Kidney epithelial cell (primary cell): Measurements from ENCODE around the gene SERPIND1. TPM values are rescaled to one million over a fixed set of nuclear protein-coding genes. Genes with fewer than 3 reads are reported as not detected.

ENCODE experiments used
- DNase-seq: peaks from one replicate; pipeline ENCODE4 v3.0.0-alpha.2; 2010; ENCODE audit warnings: low read depth
- H3K27me3 ChIP-seq: 2 replicates; pipeline ENCODE4 v1.6.0; 2011; ENCODE audit warnings: low read length; ENCODE audit not compliant: control insufficient read depth, insufficient read depth
- H3K36me3 ChIP-seq: 2 replicates; pipeline ENCODE4 v1.5.1; 2011; ENCODE audit warnings: low read length; ENCODE audit not compliant: control insufficient read depth, insufficient read depth
- H3K4me3 ChIP-seq: 2 replicates; pipeline ENCODE4 v1.5.1; 2011; ENCODE audit warnings: low read depth, mild to moderate bottlenecking, control low read depth, low read length
- total RNA-seq: library from RNA; depleted of rRNA; stranded (reverse); fragments of >200 nt; gene quantifications from 2 replicates; pipeline ENCODE4 v1.2.3, GENCODE V29; 2015
- TF ChIP-seq, protein P1 (sequence below): IDR thresholded peaks from 2 replicates; pipeline ENCODE4 v1.5.1; 2011; ENCODE audit warnings: mild to moderate bottlenecking, moderate library complexity, low read length, control low read depth, inconsistent platforms; ENCODE audit not compliant: insufficient read depth, poor library complexity, severe bottlenecking

SERPIND1 gene
- total RNA-seq, 1 donor from 2014 or later: not detected

DNA sequence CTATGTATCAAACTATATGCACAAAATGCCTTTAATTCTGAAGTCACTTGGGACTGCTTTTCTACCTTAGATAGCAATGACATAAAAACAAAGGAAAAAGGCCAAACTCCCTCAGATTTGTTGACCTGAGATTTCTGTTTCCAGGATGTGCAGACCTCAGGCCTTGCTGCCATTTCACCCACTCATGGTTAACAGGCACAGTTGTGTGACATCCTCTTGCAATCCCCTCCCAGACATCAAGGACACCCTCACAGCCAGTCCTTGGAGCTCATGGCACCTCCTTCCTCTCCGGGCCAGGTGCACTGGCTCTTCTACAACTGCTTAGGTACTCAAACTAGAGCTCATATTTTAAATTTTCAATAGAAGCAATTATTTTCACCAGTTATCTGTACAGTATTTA is 37.3 kb downstream of the SERPIND1 start:
- Histone ChIP-seq H3K4me3 (no peak overlapping the region), H3K36me3 (peaks cover 1% of the 10 kb centered on the region), H3K27me3 (no peaks in the 10 kb centered on the region)
- TF ChIP-seq, protein P1, sequence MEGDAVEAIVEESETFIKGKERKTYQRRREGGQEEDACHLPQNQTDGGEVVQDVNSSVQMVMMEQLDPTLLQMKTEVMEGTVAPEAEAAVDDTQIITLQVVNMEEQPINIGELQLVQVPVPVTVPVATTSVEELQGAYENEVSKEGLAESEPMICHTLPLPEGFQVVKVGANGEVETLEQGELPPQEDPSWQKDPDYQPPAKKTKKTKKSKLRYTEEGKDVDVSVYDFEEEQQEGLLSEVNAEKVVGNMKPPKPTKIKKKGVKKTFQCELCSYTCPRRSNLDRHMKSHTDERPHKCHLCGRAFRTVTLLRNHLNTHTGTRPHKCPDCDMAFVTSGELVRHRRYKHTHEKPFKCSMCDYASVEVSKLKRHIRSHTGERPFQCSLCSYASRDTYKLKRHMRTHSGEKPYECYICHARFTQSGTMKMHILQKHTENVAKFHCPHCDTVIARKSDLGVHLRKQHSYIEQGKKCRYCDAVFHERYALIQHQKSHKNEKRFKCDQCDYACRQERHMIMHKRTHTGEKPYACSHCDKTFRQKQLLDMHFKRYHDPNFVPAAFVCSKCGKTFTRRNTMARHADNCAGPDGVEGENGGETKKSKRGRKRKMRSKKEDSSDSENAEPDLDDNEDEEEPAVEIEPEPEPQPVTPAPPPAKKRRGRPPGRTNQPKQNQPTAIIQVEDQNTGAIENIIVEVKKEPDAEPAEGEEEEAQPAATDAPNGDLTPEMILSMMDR: no peak
- DNase-seq: no peak

DNA sequence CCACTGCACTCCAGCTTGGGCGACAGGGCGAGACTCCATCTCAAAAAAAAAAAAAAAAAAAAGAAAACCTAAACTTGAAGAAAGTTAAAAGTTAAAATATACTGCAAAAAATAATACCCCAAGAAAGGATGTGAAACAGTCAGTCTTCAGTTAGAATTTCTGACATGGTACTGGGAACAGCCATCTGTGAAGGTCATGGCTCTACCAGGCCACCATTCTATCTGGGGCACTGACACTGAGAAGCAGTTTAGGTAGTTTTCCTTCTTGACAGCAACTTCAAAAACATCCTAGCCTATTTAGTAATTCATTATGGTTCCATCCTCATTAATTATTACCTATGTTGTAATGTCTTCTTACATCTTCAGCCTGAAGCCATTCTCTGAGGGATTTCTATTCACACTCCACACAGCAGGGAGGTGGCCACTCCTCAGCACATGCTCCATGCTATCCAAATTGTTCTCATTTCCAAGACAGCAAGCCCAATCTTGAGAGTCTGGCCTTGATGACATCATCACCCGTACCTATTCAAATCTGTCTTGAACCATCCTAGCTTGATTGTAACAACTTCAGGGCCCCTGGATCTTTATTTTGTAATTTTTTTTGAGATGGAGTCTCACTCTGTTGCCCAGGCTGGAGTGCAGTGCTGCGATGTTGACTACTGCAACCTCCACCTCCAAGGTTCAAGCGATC is 38.2 kb downstream of the SERPIND1 start:
- no peak for DNase-seq
- Histone ChIP-seq H3K4me3 (no peak overlapping the region), H3K36me3 (peaks cover 1% of the 10 kb centered on the region), H3K27me3 (no peaks in the 10 kb centered on the region)
- TF ChIP-seq, protein P1: no peak

DNA sequence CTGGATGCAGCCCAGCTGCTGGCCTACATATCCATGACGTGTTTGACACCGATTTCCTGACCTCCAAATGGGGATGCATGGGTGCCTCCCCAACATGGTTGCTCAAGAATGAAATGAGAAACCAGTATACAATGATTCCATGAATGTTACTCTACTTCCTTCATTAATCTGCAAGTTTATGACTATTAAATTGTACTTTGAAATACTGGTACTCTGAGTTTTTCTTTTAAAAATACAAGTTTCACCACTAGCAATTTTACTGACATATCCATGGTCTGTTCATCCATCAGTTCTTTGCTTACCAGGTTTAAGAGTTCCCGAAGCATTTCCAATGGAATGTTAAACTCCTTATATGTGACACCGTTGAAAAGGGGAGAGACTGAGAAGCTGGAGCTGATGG is 39.1 kb downstream of the SERPIND1 start:
- TF ChIP-seq, protein P1: no peak
- peaks cover 1% of the 10 kb centered on the region for H3K36me3 ChIP-seq
- H3K27me3 ChIP-seq: no peaks in the 10 kb centered on the region
- no peak overlapping the region for H3K4me3 ChIP-seq
- no peak for DNase-seq

DNA sequence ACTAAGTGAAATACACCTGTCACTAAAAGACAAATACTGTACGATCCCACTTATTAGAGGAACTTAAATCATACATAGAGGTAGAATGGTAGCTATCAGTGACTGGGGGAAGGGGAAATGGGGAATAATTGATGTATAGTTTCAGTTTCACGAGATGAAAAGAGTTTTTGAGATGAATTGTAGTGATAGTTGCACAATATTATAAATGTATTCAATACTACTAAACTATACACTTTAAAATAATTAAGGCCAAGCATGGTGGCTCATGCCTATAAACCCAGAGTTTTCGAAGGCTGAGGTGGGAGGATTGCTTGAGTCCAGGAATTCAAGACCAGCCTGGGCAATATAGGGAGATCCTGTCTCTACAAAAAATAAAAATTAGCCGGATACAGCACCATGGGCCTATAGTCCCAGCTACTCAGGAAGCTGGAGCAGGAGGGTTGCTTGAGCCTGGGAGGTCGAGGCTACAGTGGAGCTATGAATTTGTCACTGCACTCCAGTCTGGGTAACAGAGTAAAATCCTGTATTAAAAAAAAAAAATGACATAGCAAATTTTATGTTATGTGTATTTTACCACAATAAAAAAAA is 40.4 kb downstream of the SERPIND1 start:
- H3K36me3 ChIP-seq: peaks cover 1% of the 10 kb centered on the region

DNA sequence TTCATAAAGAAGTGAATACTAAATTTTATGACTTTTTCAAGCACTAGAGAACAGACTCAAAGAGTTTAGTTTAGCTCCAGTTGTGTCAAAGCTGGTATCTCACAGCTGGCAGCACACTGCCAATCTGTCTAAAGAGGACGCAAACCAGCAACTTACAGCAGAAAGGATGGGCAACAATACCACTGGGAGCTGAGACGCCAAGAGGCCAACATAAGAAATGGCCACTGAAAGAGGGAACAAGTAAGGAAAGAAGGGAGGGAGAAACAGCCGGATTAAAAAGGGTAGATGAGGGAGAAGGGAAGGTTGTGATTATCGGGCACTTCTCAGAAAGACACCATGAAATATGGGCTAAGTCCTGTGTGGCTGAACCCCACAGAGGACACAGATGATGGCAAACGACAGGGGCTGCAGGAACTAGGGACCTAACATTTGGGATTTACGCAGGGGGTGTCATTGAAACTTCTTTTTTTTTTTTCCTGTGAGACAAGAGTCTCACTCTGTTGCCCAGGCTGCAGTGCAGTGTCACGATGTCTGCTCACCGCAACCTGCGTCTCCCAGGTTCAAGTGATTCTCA is 41.7 kb downstream of the SERPIND1 start:
- Histone ChIP-seq H3K36me3 (peaks cover 1% of the 10 kb centered on the region), H3K4me3 (no peak overlapping the region), H3K27me3 (no peaks in the 10 kb centered on the region)
- TF ChIP-seq, protein P1: no peak
- DNase-seq: no peak

More for the DNA sequence above, 40.4 kb downstream of the SERPIND1 start:
- H3K4me3 ChIP-seq: no peak overlapping the region
- no peak for DNase-seq
- no peaks in the 10 kb centered on the region for H3K27me3 ChIP-seq
- TF ChIP-seq, protein P1: no peak
